Neuronal stem cell (in vitro differentiated cells): ENCODE measurements around the gene MYEOV. TPM values are rescaled to one million over a fixed set of nuclear protein-coding genes. Genes with fewer than 3 reads are reported as not detected.

ENCODE experiments used
- DNase-seq: peaks from one replicate; pipeline ENCODE4 v3.0.0-alpha.2; 2013; ENCODE audit warnings: low spot score
- H2AFZ ChIP-seq: one replicate; pipeline ENCODE4 v1.6.1; 2013; ENCODE audit warnings: mild to moderate bottlenecking, low read length, inconsistent platforms
- H2AK5ac ChIP-seq: 2 replicates; pipeline ENCODE4 v1.6.1; 2013; ENCODE audit warnings: low read depth, mild to moderate bottlenecking, inconsistent platforms, low read length, moderate library complexity, mixed read lengths
- H2BK120ac ChIP-seq: 2 replicates; pipeline ENCODE4 v1.6.1; 2013; ENCODE audit warnings: low read depth, mild to moderate bottlenecking, inconsistent platforms, low read length, moderate library complexity, mixed read lengths
- H2BK12ac ChIP-seq: one replicate; pipeline ENCODE4 v1.6.1; 2013; ENCODE audit warnings: low read length, inconsistent platforms
- H2BK15ac ChIP-seq: 2 replicates; pipeline ENCODE4 v1.6.1; 2013; ENCODE audit warnings: mild to moderate bottlenecking, low read length, inconsistent platforms, mixed read lengths
- H2BK5ac ChIP-seq: one replicate; pipeline ENCODE4 v1.6.1; 2013; ENCODE audit warnings: inconsistent platforms, mild to moderate bottlenecking, low read length, moderate library complexity
- H3K14ac ChIP-seq: one replicate; pipeline ENCODE4 v1.6.1; 2013; ENCODE audit warnings: low read length, inconsistent platforms
- H3K18ac ChIP-seq: 2 replicates; pipeline ENCODE4 v1.6.1; 2013; ENCODE audit warnings: low read length, inconsistent platforms
- H3K23ac ChIP-seq: 2 replicates; pipeline ENCODE4 v1.6.1; 2013; ENCODE audit warnings: low read depth, mild to moderate bottlenecking, mixed read lengths, low read length, inconsistent platforms; ENCODE audit not compliant: poor library complexity
- H3K27ac ChIP-seq: replicated peaks from 3 replicates; pipeline ENCODE4 v1.5.1; 2013; ENCODE audit warnings: low read length, inconsistent platforms
- H3K27me3 ChIP-seq, 3 experiments: 2 replicates each; pipeline ENCODE4 v1.6.1; 2013; ENCODE audit warnings: low read length in 3 of 3, mild to moderate bottlenecking in 2 of 3, inconsistent platforms in 1 of 3, low read depth in 1 of 3, mixed read lengths in 1 of 3, moderate library complexity in 1 of 3; ENCODE audit not compliant: control insufficient read depth in 3 of 3, insufficient read depth in 3 of 3
- H3K36me3 ChIP-seq, 2 donors: replicated peaks in 1 of 2; 2 replicates each; pipeline ENCODE4 v1.6.1; 2013; ENCODE audit warnings: low read length in 2 of 2; ENCODE audit not compliant: control insufficient read depth in 2 of 2, insufficient read depth in 2 of 2
- H3K4ac ChIP-seq: 2 replicates; pipeline ENCODE4 v1.6.1; 2013; ENCODE audit warnings: inconsistent platforms, mild to moderate bottlenecking, low read length, moderate library complexity
- H3K4me1 ChIP-seq, 2 donors: 1 replicate in 1 of 2; 2 replicates in 1 of 2; pipeline ENCODE4 v1.6.1; 2013; ENCODE audit warnings: low read length in 2 of 2, low read depth in 1 of 2; ENCODE audit not compliant: control insufficient read depth in 2 of 2, insufficient read depth in 1 of 2
- H3K4me2 ChIP-seq: one replicate; pipeline ENCODE4 v1.6.1; 2013; ENCODE audit warnings: mild to moderate bottlenecking, low read length, inconsistent platforms; ENCODE audit not compliant: insufficient read depth, poor library complexity, severe bottlenecking
- H3K4me3 ChIP-seq, 2 donors: 2 replicates each; pipeline ENCODE4 v1.5.1; 2013; ENCODE audit warnings: low read length in 2 of 2, mild to moderate bottlenecking in 2 of 2, inconsistent platforms in 1 of 2, moderate library complexity in 1 of 2
- H3K79me1 ChIP-seq: one replicate; pipeline ENCODE4 v1.6.1; 2013; ENCODE audit warnings: low read depth, mild to moderate bottlenecking, inconsistent platforms, low read length, moderate library complexity
- H3K9ac ChIP-seq: one replicate; pipeline ENCODE4 v1.6.1; 2013; ENCODE audit warnings: mild to moderate bottlenecking, low read depth, low read length, inconsistent platforms; ENCODE audit not compliant: poor library complexity
- H3K9me3 ChIP-seq, 2 donors: replicated peaks in 1 of 2; 2 replicates each; pipeline versions ENCODE3 to v1.6.1; 2013; ENCODE audit warnings: low read length in 2 of 2, mild to moderate bottlenecking in 2 of 2, inconsistent platforms in 1 of 2, low read depth in 1 of 2, mixed read lengths in 1 of 2, moderate library complexity in 1 of 2; ENCODE audit not compliant: control insufficient read depth in 2 of 2, insufficient read depth in 1 of 2
- H4K8ac ChIP-seq: one replicate; pipeline ENCODE4 v1.6.1; 2013; ENCODE audit warnings: low read depth, mild to moderate bottlenecking, inconsistent platforms, low read length, moderate library complexity
- H4K91ac ChIP-seq: one replicate; pipeline ENCODE4 v1.6.1; 2013; ENCODE audit warnings: low read length, low read depth, mild to moderate bottlenecking, inconsistent platforms; ENCODE audit not compliant: poor library complexity
- WGBS, 2 donors: extraction: QIAGEN DNeasy Blood & Tissue Kit; methylation state at CpG; one replicate each; pipeline ENCODE4 v1.1.7; 2013; ENCODE audit warnings: missing lambda C conversion rate in 2 of 2, mixed read lengths in 1 of 2; ENCODE audit not compliant: insufficient read length in 2 of 2, insufficient replicate concordance in 1 of 2; ENCODE audit errors: extremely low coverage in 2 of 2; 5-methylcytosine and 5-hydroxymethylcytosine counted together
- polyA plus RNA-seq, 2 experiments: library from polyadenylated mRNA; stranded (reverse); fragments of 200-250 nt; gene quantifications; one replicate each; pipeline ENCODE4 v1.2.3, GENCODE V29; 2013

Gene MYEOV
- 0.08 TPM for polyA plus RNA-seq (2013, experiment 1 of 2)
- 0.26 TPM for polyA plus RNA-seq (2013, experiment 2 of 2)

GRCh38 chr11:69293819-69294505 lies at the start of gene MYEOV:
MYEOV (plus strand) TSS chr11:69294155; CDS start chr11:69295355, 1,200 bp downstream.
- peaks cover 10 to 14% of the 10 kb centered on the region in 2 donors for H3K4me1 ChIP-seq
- peak within 1 kb of the TSS; percentile 2 for H2BK120ac ChIP-seq
- peak within 1 kb of the TSS; percentile 35 for H4K91ac ChIP-seq
- H3K18ac ChIP-seq, result peak within 1 kb of the TSS; percentile 82
- H3K23ac ChIP-seq, result peak within 1 kb of the TSS; percentile 1
- H2BK5ac ChIP-seq, result peak within 1 kb of the TSS; percentile 4
- peak within 1 kb of the TSS; percentile 90 for H2AK5ac ChIP-seq
- H3K4ac ChIP-seq, result no peak within 1 kb of the TSS
- peak within 1 kb of the TSS; percentile 52 for H2BK12ac ChIP-seq
- peak within 1 kb of the TSS; percentile 88 for H2BK15ac ChIP-seq
- no peak within 1 kb of the TSS for H3K27ac ChIP-seq
- H3K9me3 ChIP-seq, result peaks cover 0 to 4% of the 10 kb centered on the region in 2 donors
- H3K36me3 ChIP-seq, result no peaks in the 10 kb centered on the region
- no peaks in the 10 kb centered on the region for H3K27me3 ChIP-seq
- DNase-seq, result no peak
- H2AFZ ChIP-seq, result no peak within 1 kb of the TSS
- WGBS, 2 donors, result no CpG with 5 or more reads among the region's 16 CpGs
- no peak within 1 kb of the TSS for H3K9ac ChIP-seq
- no peak within 1 kb of the TSS for H3K4me3 ChIP-seq
- no peak within 1 kb of the TSS for H3K4me2 ChIP-seq
- H3K14ac ChIP-seq, result no peak within 1 kb of the TSS
- no peaks in the 10 kb centered on the region for H3K79me1 ChIP-seq
- H4K8ac ChIP-seq, result no peak within 1 kb of the TSS

- Histone ChIP-seq H2BK12ac (no peak overlapping the region), H3K4me1 (peaks cover 3% of the 10 kb centered on the region in 2 donors), H2BK5ac (no peak overlapping the region), H3K9me3 (peaks cover 1 to 5% of the 10 kb centered on the region in 2 donors), H3K14ac (no peak overlapping the region), H3K4ac (no peak overlapping the region), H3K27me3 (peaks cover 0 to 4% (median 0%) of the 10 kb centered on the region in 3 experiments), H2BK15ac (no peak overlapping the region), H4K91ac (no peak overlapping the region), H3K9ac (no peak overlapping the region), H2BK120ac (no peak overlapping the region), H4K8ac (no peak overlapping the region), H3K18ac (no peak overlapping the region), H2AFZ (no peak overlapping the region), H3K4me2 (no peak overlapping the region), H3K4me3 (no peak overlapping the region), H2AK5ac (peak overlapping the region; percentile 52), H3K27ac (no peak overlapping the region), H3K79me1 (no peaks in the 10 kb centered on the region), H3K36me3 (no peaks in the 10 kb centered on the region), H3K23ac (no peak overlapping the region)
- WGBS, 2 donors, result no CpG with 5 or more reads among the region's 3 CpGs
- DNase-seq, result no peak
Measured at GRCh38 chr11:69244266-69244665, 49.7 kb upstream of the MYEOV start.

DNA sequence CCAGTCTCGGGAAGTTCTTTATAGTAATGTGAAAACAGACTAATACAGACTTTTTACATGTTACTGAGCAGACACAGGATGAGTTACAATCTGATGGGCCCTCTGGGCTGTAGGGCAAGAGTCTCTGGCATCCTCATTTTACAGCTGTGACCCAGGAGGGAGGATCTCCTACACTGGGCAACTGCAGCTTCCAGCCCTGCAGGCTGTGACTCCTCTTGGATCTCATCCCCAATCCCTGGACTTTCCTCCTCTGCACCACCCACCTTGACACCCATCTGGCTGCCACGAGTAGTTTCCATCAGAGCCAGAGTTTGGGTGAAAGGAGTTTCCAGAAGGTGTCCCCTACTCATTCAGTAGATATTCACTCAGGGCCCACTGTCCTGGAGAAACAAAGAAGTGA lies 48.9 kb upstream of the MYEOV start:
- Histone ChIP-seq H3K4ac (no peak overlapping the region), H3K27ac (no peak overlapping the region), H3K36me3 (no peaks in the 10 kb centered on the region), H2BK120ac (no peak overlapping the region), H2AFZ (no peak overlapping the region), H3K18ac (no peak overlapping the region), H4K8ac (no peak overlapping the region), H3K27me3 (peaks cover 0 to 11% (median 0%) of the 10 kb centered on the region in 3 experiments), H3K14ac (no peak overlapping the region), H3K4me3 (no peak overlapping the region), H3K9ac (no peak overlapping the region), H3K9me3 (peaks cover 1 to 5% of the 10 kb centered on the region in 2 donors), H3K4me2 (no peak overlapping the region), H2BK5ac (no peak overlapping the region), H2BK12ac (no peak overlapping the region), H3K79me1 (no peaks in the 10 kb centered on the region), H3K4me1 (peaks cover 3 to 9% of the 10 kb centered on the region in 2 donors), H2BK15ac (no peak overlapping the region), H2AK5ac (peak overlapping the region; percentile 81), H4K91ac (no peak overlapping the region), H3K23ac (no peak overlapping the region)
- no CpG with 5 or more reads among the region's 2 CpGs for WGBS, 2 donors
- no peak for DNase-seq

DNA sequence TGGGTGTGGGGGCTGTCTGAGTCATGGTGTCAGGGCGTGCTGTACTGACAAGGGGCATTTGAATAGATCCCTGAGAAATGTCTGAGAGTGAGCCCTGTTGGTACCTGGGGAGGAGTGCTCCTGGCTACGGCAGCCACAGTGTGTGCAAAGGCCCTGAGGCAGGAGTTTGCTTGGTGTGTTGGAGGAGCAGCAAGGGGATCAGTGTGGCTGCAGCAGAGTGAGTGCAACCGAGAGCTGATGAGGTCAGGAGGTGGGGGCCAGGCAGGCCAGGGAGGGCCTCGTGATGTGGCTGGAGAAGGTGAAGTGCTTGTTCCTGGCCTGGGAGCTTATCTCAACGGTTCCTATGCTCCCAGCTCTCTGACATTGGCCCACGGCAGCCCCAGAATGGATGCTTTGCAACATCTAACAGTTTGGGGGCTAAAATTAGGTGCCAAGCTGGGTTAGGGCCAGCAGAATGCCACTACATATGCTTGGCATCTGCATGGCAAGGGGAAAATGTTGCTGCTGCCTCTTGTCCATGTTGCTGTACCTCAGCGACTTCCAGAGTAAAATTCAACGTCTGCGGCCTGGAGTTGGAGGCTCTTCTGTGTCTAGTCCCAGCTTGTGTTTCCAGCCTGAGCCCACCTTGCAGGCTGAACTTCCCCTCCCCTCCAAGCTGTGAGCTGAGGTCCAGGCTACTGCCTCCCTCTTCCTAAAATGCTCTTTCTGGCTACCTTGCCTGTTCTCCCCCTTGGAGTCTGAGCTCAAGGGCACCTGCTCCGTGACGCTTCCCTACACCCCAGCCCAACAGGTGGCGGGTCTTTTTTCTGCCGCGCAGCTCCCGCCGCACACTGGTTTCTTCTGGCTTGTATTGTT lies 48.2 kb upstream of the MYEOV start:
- H3K14ac ChIP-seq, result no peak overlapping the region
- H4K91ac ChIP-seq, result no peak overlapping the region
- no peak overlapping the region for H3K4me2 ChIP-seq

More for the DNA sequence above, 48.2 kb upstream of the MYEOV start:
- H3K36me3 ChIP-seq, result no peaks in the 10 kb centered on the region
- no peak overlapping the region for H3K27ac ChIP-seq
- H4K8ac ChIP-seq, result no peak overlapping the region
- H3K27me3 ChIP-seq, result peaks cover 0 to 17% (median 0%) of the 10 kb centered on the region in 3 experiments
- H2BK12ac ChIP-seq, result no peak overlapping the region
- H2AFZ ChIP-seq, result no peak overlapping the region
- no peak overlapping the region for H3K4me3 ChIP-seq
- no peak for DNase-seq
- peaks cover 3 to 9% of the 10 kb centered on the region in 2 donors for H3K4me1 ChIP-seq
- H3K23ac ChIP-seq, result no peak overlapping the region
- peak overlapping the region; percentile 81 for H2AK5ac ChIP-seq
- H2BK15ac ChIP-seq, result no peak overlapping the region
- H2BK5ac ChIP-seq, result no peak overlapping the region
- no peak overlapping the region for H2BK120ac ChIP-seq
- H3K79me1 ChIP-seq, result no peaks in the 10 kb centered on the region
- H3K9ac ChIP-seq, result peak overlapping the region; percentile 22
- H3K18ac ChIP-seq, result peak overlapping the region; percentile 55
- H3K4ac ChIP-seq, result no peak overlapping the region
- WGBS, 2 donors, result no CpG with 5 or more reads among the region's 16 CpGs
- peaks cover 1 to 5% of the 10 kb centered on the region in 2 donors for H3K9me3 ChIP-seq
